CD4-positive, alpha-beta memory T cell (primary cell): ENCODE results near the gene PDPN. TPM values are rescaled to one million over a fixed set of nuclear protein-coding genes. Genes with fewer than 3 reads are reported as not detected.
"Not testable (repeated sequence)": the region's sequence is repeated elsewhere in the genome, so short reads cannot be mapped to it uniquely, and the experiment has no call there.

Experiments used
- CTCF ChIA-PET: fragments of 350-600 bp; sonication (Branson Sonifier 250); formaldehyde crosslinking; loops from one replicate; lab custom pipeline; 2021; ENCODE audit warnings: inconsistent platforms; ENCODE audit not compliant: partially characterized antibody; lab: Charles Lee
- POLR2A ChIA-PET: fragments of 350-600 bp; sonication (Branson Sonifier 250); formaldehyde crosslinking; loops from one replicate; lab custom pipeline; 2021; ENCODE audit not compliant: partially characterized antibody; lab: Charles Lee
- DNase-seq, 5 donors: peaks; one replicate each; pipeline versions ENCODE4 v3.0.0 to v3.0.0-alpha.2; 2020 to 2022; ENCODE audit warnings: mixed read lengths in 1 of 5
- H3K27ac ChIP-seq: one replicate; pipeline ENCODE4 v1.7.0; 2013; ENCODE audit warnings: low read depth, low read length
- H3K27me3 ChIP-seq: 2 replicates; pipeline ENCODE4 v1.7.0; 2013; ENCODE audit warnings: mild to moderate bottlenecking, low read length, moderate library complexity; ENCODE audit not compliant: insufficient read depth
- H3K36me3 ChIP-seq: 2 replicates; pipeline ENCODE4 v1.7.0; 2013; ENCODE audit warnings: mild to moderate bottlenecking, low read length, moderate library complexity; ENCODE audit not compliant: insufficient read depth
- H3K4me1 ChIP-seq: 2 replicates; pipeline ENCODE4 v1.7.0; 2013; ENCODE audit warnings: mild to moderate bottlenecking, low read length, moderate library complexity; ENCODE audit not compliant: insufficient read depth
- H3K4me3 ChIP-seq, 2 donors: one replicate each; pipeline ENCODE4 v1.7.0; 2013; ENCODE audit warnings: low read length in 2 of 2, mild to moderate bottlenecking in 1 of 2
- H3K9me3 ChIP-seq, 2 donors: one replicate each; pipeline ENCODE4 v1.7.0; 2013; ENCODE audit warnings: low read length in 2 of 2, control low read depth in 1 of 2; ENCODE audit not compliant: control insufficient read depth in 1 of 2
- H3K27ac Mint-ChIP-seq, 7 donors: one replicate each; pipeline ENCODE4 v1.8.0; 2020 to 2021; ENCODE audit warnings: mixed read lengths in 7 of 7, mild to moderate bottlenecking in 6 of 7, inconsistent platforms in 3 of 7, moderate library complexity in 3 of 7
- H3K27me3 Mint-ChIP-seq, 2 donors: one replicate each; pipeline ENCODE4 v1.8.0; 2020 to 2021; ENCODE audit warnings: mixed read lengths in 2 of 2
- H3K36me3 Mint-ChIP-seq, 2 donors: one replicate each; pipeline ENCODE4 v1.8.0; 2020 to 2021; ENCODE audit warnings: mixed read lengths in 2 of 2, inconsistent platforms in 1 of 2, mild to moderate bottlenecking in 1 of 2
- H3K4me1 Mint-ChIP-seq, 4 donors: one replicate each; pipeline ENCODE4 v1.8.0; 2020 to 2021; ENCODE audit warnings: mixed read lengths in 4 of 4, mild to moderate bottlenecking in 1 of 4
- H3K4me3 Mint-ChIP-seq, 8 donors: one replicate each; pipeline ENCODE4 v1.8.0; 2020 to 2021; ENCODE audit warnings: mixed read lengths in 8 of 8, mild to moderate bottlenecking in 7 of 8, moderate library complexity in 6 of 8, inconsistent platforms in 3 of 8
- H3K9me3 Mint-ChIP-seq, 8 donors: one replicate each; pipeline ENCODE4 v1.8.0; 2020 to 2021; ENCODE audit warnings: mixed read lengths in 8 of 8, mild to moderate bottlenecking in 5 of 8, inconsistent platforms in 3 of 8, moderate library complexity in 1 of 8
- intact Hi-C: fragments of 100-400 bp; cut with micrococcal nuclease; formaldehyde crosslinking; loops from one replicate; pipeline ENCODE4 v1.15.1; 2023
- polyA plus RNA-seq, 2 donors: library from polyadenylated mRNA; unstranded; fragments of 300-500 nt; fragmentation: Illumina TruSeq; gene quantifications; one replicate each; pipeline ENCODE4 v1.2.3, GENCODE V29; 2021
- total RNA-seq, 2 experiments: library from RNA; stranded (reverse); gene quantifications; one replicate each; pipeline ENCODE4 v1.2.3, GENCODE V29; 2021

Gene PDPN
- total and polyA plus RNA-seq, 4 experiments from 2014 or later, result not detected

DNA sequence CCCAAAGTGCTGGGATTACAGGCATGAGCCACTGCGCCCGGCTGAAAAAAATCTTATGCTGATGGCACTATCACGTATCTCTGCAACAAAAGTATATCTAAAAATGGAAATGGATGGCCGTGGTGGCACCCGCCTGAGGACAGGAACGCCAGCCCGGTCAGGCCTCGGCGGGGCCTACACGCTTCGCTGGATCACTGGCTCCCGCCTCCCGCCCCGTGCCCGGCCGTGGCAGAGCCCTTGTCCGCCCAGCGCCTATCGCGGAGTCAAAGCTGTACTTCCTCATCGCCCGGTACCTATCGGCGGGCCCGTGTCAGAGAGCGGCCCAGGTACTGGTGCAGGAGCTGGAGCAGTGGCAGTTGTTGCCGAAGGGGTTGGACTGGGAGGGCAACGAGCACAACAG is 28.8 kb upstream of the PDPN start:
- Mint-ChIP-seq H3K27me3 (peaks cover 0 to 3% of the 10 kb centered on the region in 2 donors), H3K9me3 (no peaks in the 10 kb centered on the region), H3K4me3 (no peak overlapping the region), H3K4me1 (no peaks in the 10 kb centered on the region), H3K36me3 (no peaks in the 10 kb centered on the region), H3K27ac (no peak overlapping the region)
- DNase-seq, result no peak
- H3K36me3 ChIP-seq, result no peaks in the 10 kb centered on the region
- H3K27me3 ChIP-seq, result no peaks in the 10 kb centered on the region
- H3K4me1 ChIP-seq, result no peaks in the 10 kb centered on the region
- intact Hi-C loops, result no loop called here
- POLR2A ChIA-PET, result no interaction called here
- no peak overlapping the region for H3K4me3 ChIP-seq
- CTCF ChIA-PET, result no interaction called here
- H3K27ac ChIP-seq, result no peak overlapping the region
- no peaks in the 10 kb centered on the region for H3K9me3 ChIP-seq

DNA sequence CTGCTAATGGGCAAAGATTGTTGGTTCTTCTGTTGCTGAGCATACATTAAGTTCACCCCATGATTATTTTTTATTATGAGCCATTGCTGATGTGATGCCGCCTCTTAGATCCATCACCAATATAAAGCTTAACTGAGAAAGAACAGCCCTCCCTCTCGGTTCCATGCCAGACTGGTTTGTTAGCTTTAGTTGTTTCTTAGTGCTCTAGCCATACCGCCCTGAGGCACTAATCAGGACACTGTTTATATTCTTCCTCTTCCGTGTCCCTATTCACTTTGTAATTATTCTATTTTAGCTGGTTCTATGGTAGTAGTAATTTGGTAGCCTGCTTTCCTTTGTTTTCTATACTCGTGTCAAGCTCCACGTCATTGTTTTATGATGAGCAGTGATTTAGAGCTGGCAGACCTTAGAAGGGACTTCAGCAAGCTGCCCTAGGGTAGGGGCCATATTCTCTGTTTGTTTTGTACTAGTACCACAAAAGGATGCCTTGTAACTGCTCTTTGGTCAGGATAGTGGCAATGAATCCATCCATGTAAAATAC is 27.3 kb upstream of the PDPN start:
- no peak for DNase-seq
- no peaks in the 10 kb centered on the region for H3K4me1 Mint-ChIP-seq
- H3K27me3 ChIP-seq, result no peaks in the 10 kb centered on the region
- H3K4me3 ChIP-seq, result no peak overlapping the region
- H3K9me3 ChIP-seq, result no peaks in the 10 kb centered on the region
- H3K9me3 Mint-ChIP-seq, result no peaks in the 10 kb centered on the region
- CTCF ChIA-PET, result no interaction called here
- H3K4me1 ChIP-seq, result no peaks in the 10 kb centered on the region
- no peak overlapping the region for H3K27ac ChIP-seq
- no peak overlapping the region for H3K27ac Mint-ChIP-seq
- POLR2A ChIA-PET, result no interaction called here
- intact Hi-C loops, result no loop called here
- no peaks in the 10 kb centered on the region for H3K36me3 Mint-ChIP-seq
- H3K27me3 Mint-ChIP-seq, result peaks cover 0 to 3% of the 10 kb centered on the region in 2 donors
- no peaks in the 10 kb centered on the region for H3K36me3 ChIP-seq
- no peak overlapping the region for H3K4me3 Mint-ChIP-seq

DNA sequence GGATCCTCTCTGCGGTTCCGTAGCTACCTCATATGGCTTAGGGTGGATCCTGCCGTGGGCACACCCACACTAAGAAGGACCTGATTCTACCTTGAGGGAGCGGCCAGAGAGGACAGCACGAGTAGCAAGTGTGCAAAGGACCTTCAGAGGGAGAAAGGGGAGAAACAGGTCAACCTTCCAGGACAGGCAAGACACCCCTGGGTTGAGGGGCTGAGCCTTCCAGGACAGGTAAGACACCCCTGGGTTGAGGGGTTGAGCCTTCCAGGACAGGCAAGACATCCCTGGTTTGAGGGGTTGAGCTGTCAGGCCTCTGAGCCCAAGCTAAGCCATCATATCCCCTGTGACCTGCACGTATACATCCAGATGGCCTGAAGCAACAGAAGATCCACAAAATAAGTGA is 23.1 kb upstream of the PDPN start:
- no peaks in the 10 kb centered on the region for H3K9me3 ChIP-seq
- Mint-ChIP-seq H3K4me3 (no peak overlapping the region), H3K27me3 (peaks cover 4 to 5% of the 10 kb centered on the region in 2 donors), H3K27ac (no peak overlapping the region), H3K4me1 (no peaks in the 10 kb centered on the region), H3K36me3 (no peaks in the 10 kb centered on the region), H3K9me3 (no peaks in the 10 kb centered on the region)
- no peak overlapping the region for H3K4me3 ChIP-seq
- H3K27me3 ChIP-seq, result no peaks in the 10 kb centered on the region
- H3K36me3 ChIP-seq, result no peaks in the 10 kb centered on the region
- H3K4me1 ChIP-seq, result no peaks in the 10 kb centered on the region
- DNase-seq, result no peak
- ChIA-PET POLR2A (no interaction called here), CTCF (no interaction called here)
- H3K27ac ChIP-seq, result no peak overlapping the region
- intact Hi-C loops, result no loop called here

DNA sequence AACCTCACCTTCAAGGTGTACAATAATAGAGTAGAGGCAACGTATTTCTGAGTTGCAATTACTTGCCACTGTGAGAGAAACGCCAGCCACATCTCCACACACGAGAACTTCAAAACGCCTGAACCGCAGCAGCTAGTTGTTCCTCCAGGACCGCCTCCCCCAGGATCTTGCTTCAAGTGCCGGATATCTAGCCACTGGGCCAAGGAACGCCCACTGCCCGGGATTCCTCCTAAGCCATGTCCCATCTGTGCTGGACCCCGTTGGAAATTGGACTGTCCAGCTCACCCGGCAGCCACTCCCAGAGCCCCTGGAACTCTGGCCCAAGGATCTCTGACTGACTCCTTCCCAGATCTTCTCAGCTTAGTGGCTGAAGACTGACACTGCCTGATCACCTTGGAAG is 20.7 kb upstream of the PDPN start:
- H3K9me3 Mint-ChIP-seq, H3K4me1 ChIP-seq, H3K36me3 Mint-ChIP-seq, H3K27me3 ChIP-seq, DNase-seq, POLR2A ChIA-PET, H3K27me3 Mint-ChIP-seq, intact Hi-C loops, H3K4me3 Mint-ChIP-seq, H3K27ac ChIP-seq, H3K4me1 Mint-ChIP-seq, CTCF ChIA-PET, H3K4me3 ChIP-seq, H3K27ac Mint-ChIP-seq, H3K36me3 ChIP-seq, H3K9me3 ChIP-seq: not testable (repeated sequence)

DNA sequence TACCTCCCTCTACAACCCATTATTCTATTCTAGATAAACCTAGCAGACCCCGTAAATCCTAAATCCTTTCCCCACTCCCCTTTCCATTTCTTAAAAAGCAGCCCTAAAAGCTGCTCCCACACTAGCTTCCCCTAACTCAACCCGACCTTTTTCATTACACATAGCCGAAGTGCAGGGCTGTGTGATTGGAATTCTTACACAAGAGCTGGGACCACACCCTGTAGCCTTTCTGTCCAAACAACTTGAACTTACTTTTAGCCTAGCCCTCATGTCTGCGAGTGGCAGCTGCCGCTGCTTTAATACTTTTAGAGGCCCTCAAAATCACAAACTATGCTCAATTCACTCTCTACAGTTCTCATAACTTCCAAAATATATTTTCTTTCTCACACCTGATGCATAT is 19.6 kb upstream of the PDPN start:
- Histone ChIP-seq H3K4me3 (no peak overlapping the region), H3K36me3 (no peaks in the 10 kb centered on the region), H3K4me1 (no peaks in the 10 kb centered on the region), H3K27me3 (no peaks in the 10 kb centered on the region), H3K27ac (no peak overlapping the region), H3K9me3 (no peaks in the 10 kb centered on the region)
- ChIA-PET POLR2A (no interaction called here), CTCF (no interaction called here)
- no peaks in the 10 kb centered on the region for H3K36me3 Mint-ChIP-seq
- no peak overlapping the region for H3K27ac Mint-ChIP-seq
- H3K4me3 Mint-ChIP-seq, result no peak overlapping the region
- H3K9me3 Mint-ChIP-seq, result no peaks in the 10 kb centered on the region
- intact Hi-C loops, result no loop called here
- H3K27me3 Mint-ChIP-seq, result peaks cover 4 to 5% of the 10 kb centered on the region in 2 donors
- DNase-seq, result no peak
- no peaks in the 10 kb centered on the region for H3K4me1 Mint-ChIP-seq

DNA sequence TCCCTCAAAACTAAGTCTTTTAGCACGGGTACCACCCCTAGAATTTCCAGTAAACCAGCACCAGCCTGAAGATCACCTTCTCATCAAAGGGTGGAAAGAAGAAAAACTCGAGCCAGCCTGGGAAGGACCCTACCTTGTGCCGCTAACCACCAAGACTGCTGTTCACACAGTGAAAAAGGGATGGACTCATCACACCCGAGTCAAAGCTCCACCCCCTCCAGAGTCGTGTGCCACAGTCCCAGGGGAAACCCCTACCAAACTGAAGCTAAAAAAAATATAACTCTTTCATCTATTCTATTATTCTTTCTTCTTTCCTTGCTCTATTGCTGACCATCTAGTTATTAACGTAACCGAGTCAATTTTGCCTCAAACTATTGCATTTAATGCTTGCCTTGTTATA is 13.2 kb upstream of the PDPN start:
- intact Hi-C loops, H3K27me3 Mint-ChIP-seq, CTCF ChIA-PET, H3K9me3 ChIP-seq, H3K9me3 Mint-ChIP-seq, H3K4me3 Mint-ChIP-seq, POLR2A ChIA-PET, H3K36me3 ChIP-seq, H3K27ac ChIP-seq, H3K27me3 ChIP-seq, H3K36me3 Mint-ChIP-seq, H3K4me1 Mint-ChIP-seq, DNase-seq, H3K4me3 ChIP-seq, H3K4me1 ChIP-seq, H3K27ac Mint-ChIP-seq: not testable (repeated sequence)

DNA sequence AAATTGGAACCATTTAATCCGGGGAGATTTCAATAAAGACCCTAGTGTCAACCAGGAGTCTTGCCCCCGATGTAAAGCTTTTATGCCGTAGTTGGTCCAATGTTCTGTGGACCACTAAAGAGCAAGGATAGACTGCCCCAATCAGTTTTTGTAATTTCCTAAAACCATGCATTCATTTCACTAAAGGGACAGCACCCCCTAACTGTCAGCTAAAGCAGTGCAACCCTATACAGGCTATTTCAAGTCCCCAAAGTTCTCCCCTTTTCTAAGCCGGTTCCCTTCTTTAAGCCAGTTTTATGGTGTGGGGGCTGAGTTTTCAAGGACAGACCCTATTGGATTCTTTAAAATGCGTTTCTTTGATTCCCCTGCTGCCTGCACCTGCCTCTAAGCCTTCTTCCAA is 12.7 kb upstream of the PDPN start:
- intact Hi-C loops, result no loop called here
- H3K4me3 ChIP-seq, result no peak overlapping the region
- DNase-seq, result no peak
- H3K9me3 ChIP-seq, result no peaks in the 10 kb centered on the region
- H3K36me3 ChIP-seq, result no peaks in the 10 kb centered on the region
- no peak overlapping the region for H3K27ac Mint-ChIP-seq
- H3K4me3 Mint-ChIP-seq, result no peak overlapping the region
- no peaks in the 10 kb centered on the region for H3K27me3 ChIP-seq
- H3K27ac ChIP-seq, result no peak overlapping the region
- no peaks in the 10 kb centered on the region for H3K4me1 Mint-ChIP-seq
- H3K9me3 Mint-ChIP-seq, result no peaks in the 10 kb centered on the region
- no peaks in the 10 kb centered on the region for H3K4me1 ChIP-seq
- ChIA-PET POLR2A (no interaction called here), CTCF (interaction anchor here (0.6 kb wide), 1 partner anchor 11 kb away, joined by 3 read pairs; no protein-coding TSS in a partner anchor)
- no peaks in the 10 kb centered on the region for H3K36me3 Mint-ChIP-seq
- peaks cover 1 to 10% of the 10 kb centered on the region in 2 donors for H3K27me3 Mint-ChIP-seq

DNA sequence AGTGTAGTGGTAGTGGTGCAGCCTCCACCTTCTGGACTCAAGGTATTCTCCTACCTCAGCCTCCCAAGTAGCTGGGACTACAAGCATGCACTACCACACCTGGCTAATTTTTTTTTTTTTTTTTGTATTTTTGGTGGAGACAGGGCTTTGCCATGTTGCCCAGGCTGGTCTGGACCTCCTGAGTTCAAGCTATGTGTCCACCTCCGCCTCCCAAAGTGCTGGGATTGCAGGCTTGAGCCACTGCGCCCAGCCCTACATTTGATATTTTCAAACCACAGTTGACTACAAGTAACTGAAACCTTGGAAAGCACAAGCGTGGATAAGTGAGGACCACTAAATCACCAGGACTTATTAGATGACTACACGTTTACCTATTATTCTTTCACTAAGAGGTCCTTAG is 10.0 kb upstream of the PDPN start:
- Mint-ChIP-seq H3K36me3 (no peaks in the 10 kb centered on the region), H3K27ac (no peak overlapping the region), H3K9me3 (no peaks in the 10 kb centered on the region), H3K4me3 (no peak overlapping the region), H3K27me3 (peaks cover 1 to 10% of the 10 kb centered on the region in 2 donors), H3K4me1 (no peaks in the 10 kb centered on the region)
- ChIA-PET CTCF (no interaction called here), POLR2A (no interaction called here)
- no peak for DNase-seq
- H3K27me3 ChIP-seq, result no peaks in the 10 kb centered on the region
- H3K36me3 ChIP-seq, result no peaks in the 10 kb centered on the region
- no peaks in the 10 kb centered on the region for H3K9me3 ChIP-seq
- H3K4me3 ChIP-seq, result no peak overlapping the region
- H3K27ac ChIP-seq, result no peak overlapping the region
- intact Hi-C loops, result no loop called here
- no peaks in the 10 kb centered on the region for H3K4me1 ChIP-seq
